Esophagus muscularis mucosa (tissue), 4 donors: ENCODE measurements around the gene XAB2.

ENCODE experiments used
- CTCF ChIP-seq, 3 experiments: fragments of 200-600 bp in 2 of 3; fragments of 450-650 bp in 1 of 3; sonication (generic) in 2 of 3; IDR thresholded peaks; one replicate each; pipeline ENCODE4 v1.5.1; 2017 to 2019; ENCODE audit warnings: antibody characterized with exemption in 3 of 3, mild to moderate bottlenecking in 2 of 3, moderate library complexity in 1 of 3
- EP300 ChIP-seq: sonication (generic); formaldehyde crosslinking; IDR thresholded peaks from one replicate; pipeline ENCODE4 v1.6.1; 2017; ENCODE audit warnings: antibody characterized with exemption
- POLR2A ChIP-seq: fragments of 450-650 bp; IDR thresholded peaks from one replicate; pipeline ENCODE4 v1.6.1; 2017; ENCODE audit warnings: antibody characterized with exemption, moderate library complexity, mild to moderate bottlenecking, low read depth
- POLR2AphosphoS5 ChIP-seq, 2 donors: sonication (generic); formaldehyde crosslinking; IDR thresholded peaks; one replicate each; pipeline ENCODE4 v1.6.1; 2017; ENCODE audit warnings: antibody characterized with exemption in 2 of 2

- TF ChIP-seq POLR2A = no peak
- TF ChIP-seq EP300 = no peak
- no peak for TF ChIP-seq CTCF (IDR thresholded peaks at IDR 0.05)
- TF ChIP-seq POLR2AphosphoS5 (IDR thresholded peaks at IDR 0.05) = no peak
These were observed 46.9 kb downstream of the XAB2 start for GRCh38 chr19:7582446-7582845.
